ENCODE results near the gene PCDHGC3.
A peak's percentile ranks its signal among the peaks of the same experiment; 100 is the strongest.
"Not testable (repeated sequence)": the region's sequence is repeated elsewhere in the genome, so short reads cannot be mapped to it uniquely, and the experiment has no call there.

Gene PCDHGC3
- total RNA-seq = 1.5 to 13.0 (median 4.2) reads per million in 18 experiments

DNA sequence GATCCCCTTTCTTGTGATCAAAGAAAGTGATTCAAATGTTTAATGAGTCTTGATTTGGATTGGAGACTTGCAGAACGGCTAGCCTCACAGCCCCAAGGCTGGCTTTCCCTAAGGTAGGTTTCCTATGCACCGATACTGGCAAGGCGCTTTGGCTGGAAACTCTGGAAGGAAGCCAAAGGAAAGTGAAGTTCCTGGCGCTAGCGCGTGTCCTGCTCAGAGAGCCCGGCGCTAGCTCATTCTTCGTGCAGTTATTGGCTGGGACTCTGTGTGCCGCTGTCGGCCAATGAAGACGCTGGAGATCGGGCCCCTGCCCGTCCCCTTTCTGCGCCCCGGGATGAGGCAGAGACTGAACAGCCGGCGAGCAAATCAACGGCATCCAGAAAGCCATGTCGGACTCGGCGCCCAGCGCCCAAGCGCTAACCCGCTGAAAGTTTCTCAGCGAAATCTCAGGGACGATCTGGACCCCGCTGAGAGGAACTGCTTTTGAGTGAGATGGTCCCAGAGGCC, at the start of gene PCDHGC3:
PCDHGC3 (plus strand) TSS at position 342 of the 507 bp plus-strand sequence; CDS start at position 493, 151 bp downstream.
- DNase-seq = peak; percentile 65 to 84

- DNase-seq = no peak
Measured at GRCh38 chr5:141427783-141428426, 47.9 kb upstream of the PCDHGC3 start.

GRCh38 chr5:141430332-141431113, 45.2 kb upstream of the PCDHGC3 start, which contains the start of gene PCDHGA12:
TSS of gene PCDHGA12 (plus strand) at chr5:141430507. CDS start at chr5:141430760, 253 bp downstream.
- DNase-seq = peak; percentile 78 to 80

DNA sequence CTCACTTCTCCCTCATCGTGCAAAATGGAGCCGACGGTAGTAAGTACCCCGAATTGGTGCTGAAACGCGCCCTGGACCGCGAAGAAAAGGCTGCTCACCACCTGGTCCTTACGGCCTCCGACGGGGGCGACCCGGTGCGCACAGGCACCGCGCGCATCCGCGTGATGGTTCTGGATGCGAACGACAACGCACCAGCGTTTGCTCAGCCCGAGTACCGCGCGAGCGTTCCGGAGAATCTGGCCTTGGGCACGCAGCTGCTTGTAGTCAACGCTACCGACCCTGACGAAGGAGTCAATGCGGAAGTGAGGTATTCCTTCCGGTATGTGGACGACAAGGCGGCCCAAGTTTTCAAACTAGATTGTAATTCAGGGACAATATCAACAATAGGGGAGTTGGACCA, 44.5 kb upstream of the PCDHGC3 start:
- DNase-seq = peak in 1 of 2 donors; percentile 20

GRCh38 chr5:141432308-141432707, 43.5 kb upstream of the PCDHGC3 start:
- not testable (repeated sequence) for DNase-seq

DNA sequence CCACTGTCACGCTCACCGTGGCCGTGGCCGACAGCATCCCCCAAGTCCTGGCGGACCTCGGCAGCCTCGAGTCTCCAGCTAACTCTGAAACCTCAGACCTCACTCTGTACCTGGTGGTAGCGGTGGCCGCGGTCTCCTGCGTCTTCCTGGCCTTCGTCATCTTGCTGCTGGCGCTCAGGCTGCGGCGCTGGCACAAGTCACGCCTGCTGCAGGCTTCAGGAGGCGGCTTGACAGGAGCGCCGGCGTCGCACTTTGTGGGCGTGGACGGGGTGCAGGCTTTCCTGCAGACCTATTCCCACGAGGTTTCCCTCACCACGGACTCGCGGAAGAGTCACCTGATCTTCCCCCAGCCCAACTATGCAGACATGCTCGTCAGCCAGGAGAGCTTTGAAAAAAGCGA, 43.0 kb upstream of the PCDHGC3 start:
- DNase-seq = not testable (repeated sequence)

DNA sequence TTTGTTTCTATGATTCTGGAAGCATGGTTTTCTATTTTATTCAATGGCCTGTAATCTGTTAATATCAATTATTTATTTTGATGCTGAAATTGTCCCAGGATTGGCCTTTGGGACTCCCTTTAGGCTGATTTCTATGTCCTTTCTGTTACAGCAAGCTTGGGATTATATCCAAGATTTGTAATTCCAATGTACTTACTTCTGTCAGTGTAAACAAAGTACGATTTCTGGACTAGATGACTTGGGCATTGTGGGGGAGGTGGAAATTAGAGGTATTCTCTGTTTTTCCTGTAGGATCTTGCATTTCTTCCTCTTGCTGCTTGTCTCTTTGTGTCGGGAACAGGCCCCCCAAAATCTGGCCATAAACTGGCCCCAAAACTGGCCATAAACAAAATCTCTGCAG, 41.8 kb upstream of the PCDHGC3 start:
- DNase-seq = no peak

DNA sequence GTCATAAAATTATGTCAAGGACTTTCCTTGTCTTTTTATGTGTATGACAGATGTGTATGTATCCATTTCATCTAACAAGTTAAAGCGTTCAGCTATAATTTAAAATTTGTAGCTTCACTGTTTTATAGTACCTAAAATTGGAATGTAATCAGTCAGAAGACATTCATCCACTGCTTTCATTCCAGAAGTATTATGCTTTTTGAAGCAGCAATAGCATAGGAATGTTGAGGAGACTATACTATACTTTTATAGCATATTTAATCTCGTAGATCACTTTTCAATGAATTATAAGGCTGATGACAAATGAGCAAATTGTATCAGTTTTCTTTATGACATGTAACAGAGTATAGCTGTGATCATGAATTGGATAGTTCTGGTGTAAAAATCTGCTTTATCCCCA, 38.5 kb upstream of the PCDHGC3 start:
- no peak for DNase-seq

DNA sequence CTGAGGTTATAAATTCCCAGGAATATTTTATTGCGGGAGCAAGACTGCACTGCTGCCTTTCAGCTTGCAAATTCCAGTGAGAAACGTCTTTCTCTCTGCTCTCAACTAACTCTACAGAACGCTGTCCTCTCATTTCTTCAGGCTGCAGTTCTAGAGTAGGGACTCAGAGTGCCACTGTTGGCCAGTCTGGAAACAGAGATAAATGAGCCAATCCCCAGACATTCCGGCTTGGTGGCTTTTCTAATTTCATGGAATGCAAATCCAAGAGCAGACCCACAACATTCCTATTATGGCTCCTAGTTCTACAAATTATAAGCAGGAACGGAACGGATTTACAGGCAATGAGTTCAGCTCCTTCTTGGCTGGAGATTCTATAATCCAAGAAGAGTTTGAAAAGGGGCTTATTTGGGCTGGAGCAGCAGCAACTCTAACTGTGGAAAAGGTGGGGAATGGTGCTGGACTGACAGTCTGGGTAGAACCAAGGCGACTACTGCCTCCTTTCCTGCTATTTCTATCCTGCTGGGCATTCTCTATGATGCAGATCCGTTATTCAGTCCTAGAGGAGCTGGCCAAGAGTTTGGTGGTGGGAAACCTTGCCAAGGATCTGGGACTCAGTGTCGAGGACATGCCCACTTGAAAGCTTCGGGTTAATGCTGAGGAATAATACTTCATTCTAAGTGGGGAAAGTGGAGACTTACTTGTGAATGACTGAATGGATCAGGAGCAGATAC, 36.2 kb upstream of the PCDHGC3 start:
- DNase-seq = no peak

DNA sequence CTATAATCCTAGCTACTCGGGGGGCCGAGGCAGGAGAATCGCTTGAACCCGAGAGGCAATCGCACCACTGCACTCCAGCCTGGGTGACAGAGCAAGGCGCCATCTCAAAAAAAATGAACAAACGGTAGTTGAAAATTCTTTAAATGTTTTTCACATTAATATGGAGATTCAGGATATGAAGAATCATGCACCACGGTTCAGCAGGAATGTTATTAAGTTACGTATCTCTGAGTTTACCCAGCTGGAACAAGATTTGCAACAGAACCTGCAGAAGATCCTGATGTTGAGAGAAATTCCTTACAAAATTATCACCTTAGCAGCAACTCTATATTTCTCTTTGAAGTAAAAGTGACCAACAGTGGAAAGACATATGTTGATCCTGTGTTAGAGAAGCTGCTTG, 35.4 kb upstream of the PCDHGC3 start:
- DNase-seq = no peak

- DNase-seq = no peak
Measured at GRCh38 chr5:141441571-141442170, 34.1 kb upstream of the PCDHGC3 start.

GRCh38 chr5:141465351-141465750, 10.4 kb upstream of the PCDHGC3 start:
- no peak for DNase-seq

GRCh38 chr5:141476132-141476911, 556 bp downstream of the PCDHGC3 start:
- peak; percentile 21 to 51 for DNase-seq

GRCh38 chr5:141477044-141477575, 1.3 kb downstream of the PCDHGC3 start:
- DNase-seq = no peak

DNA sequence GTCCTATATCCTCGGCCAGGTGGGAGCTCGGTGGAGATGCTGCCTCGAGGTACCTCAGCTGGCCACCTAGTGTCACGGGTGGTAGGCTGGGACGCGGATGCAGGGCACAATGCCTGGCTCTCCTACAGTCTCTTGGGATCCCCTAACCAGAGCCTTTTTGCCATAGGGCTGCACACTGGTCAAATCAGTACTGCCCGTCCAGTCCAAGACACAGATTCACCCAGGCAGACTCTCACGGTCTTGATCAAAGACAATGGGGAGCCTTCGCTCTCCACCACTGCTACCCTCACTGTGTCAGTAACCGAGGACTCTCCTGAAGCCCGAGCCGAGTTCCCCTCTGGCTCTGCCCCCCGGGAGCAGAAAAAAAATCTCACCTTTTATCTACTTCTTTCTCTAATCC, 2.0 kb downstream of the PCDHGC3 start:
- DNase-seq = no peak

- no peak for DNase-seq
Measured at GRCh38 chr5:141478321-141478945, 2.7 kb downstream of the PCDHGC3 start.

GRCh38 chr5:141479776-141480175, 4.0 kb downstream of the PCDHGC3 start:
- peak; percentile 28 to 50 for DNase-seq

- no peak for DNase-seq
Measured at GRCh38 chr5:141483902-141484301, 8.1 kb downstream of the PCDHGC3 start.

DNA sequence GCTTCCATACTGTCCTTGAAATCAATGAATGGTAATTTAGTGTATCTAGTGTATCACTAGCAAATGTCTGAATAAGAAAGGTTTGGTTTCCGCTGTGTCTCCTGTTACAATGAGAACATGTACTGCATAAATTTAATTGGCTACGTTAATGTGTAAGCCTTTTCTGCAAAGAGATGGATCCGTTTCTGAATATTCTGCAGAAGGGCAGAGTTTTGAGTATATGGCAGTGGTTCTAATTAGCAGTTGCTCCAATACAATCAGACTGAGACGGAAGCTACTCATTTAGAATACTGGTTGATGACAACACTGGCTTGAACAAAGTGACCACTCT, 8.5 kb downstream of the PCDHGC3 start:
- DNase-seq = no peak

- DNase-seq = no peak
Measured at GRCh38 chr5:141484641-141485311, 9.0 kb downstream of the PCDHGC3 start, which contains the start of gene PCDHGC4. TSS of gene PCDHGC4 (plus strand) at chr5:141485030. CDS start at chr5:141485174, 144 bp downstream.

Measured in inflammatory macrophage (primary cell).